SK-N-SH treated with all-trans-retinoic acid at 6 μM for 48 hours (cell line): ENCODE data around the gene DOCK7.

ENCODE experiments used
- ATAC-seq: fragments of 200-7000 bp; cut with Tn5 transposase; 3 replicates; pipeline ENCODE4 v1.9.1; 2020; ENCODE audit warnings: mild to moderate bottlenecking, moderate library complexity
- ARNTL ChIP-seq: fragments of 450-650 bp; formaldehyde crosslinking; IDR thresholded peaks from 2 replicates; pipeline ENCODE4 v1.5.0; 2020; ENCODE audit warnings: low read depth, mild to moderate bottlenecking, moderate library complexity, borderline replicate concordance
- CSDC2 ChIP-seq: fragments of 250-450 bp; sonication (Bioruptor Pico); IDR thresholded peaks from 2 replicates; pipeline ENCODE4 v1.5.0; 2020; ENCODE audit warnings: mild to moderate bottlenecking, moderate library complexity
- ESRRG ChIP-seq: fragments of 250-450 bp; sonication (Bioruptor Pico); IDR thresholded peaks from 2 replicates; pipeline ENCODE4 v1.6.1; 2021; ENCODE audit warnings: mild to moderate bottlenecking
- GLIS3 ChIP-seq: fragments of 250-450 bp; sonication (Bioruptor Pico); IDR thresholded peaks from 2 replicates; pipeline ENCODE4 v1.5.0; 2020; ENCODE audit warnings: mild to moderate bottlenecking, moderate library complexity
- ISL1 ChIP-seq: fragments of 250-450 bp; sonication (Bioruptor Pico); IDR thresholded peaks from 2 replicates; pipeline ENCODE4 v2.1.2; 2022; ENCODE audit warnings: mild to moderate bottlenecking, moderate library complexity
- OSR1 ChIP-seq: fragments of 250-450 bp; sonication (Bioruptor Pico); IDR thresholded peaks from 2 replicates; pipeline ENCODE4 v1.8.0; 2022; ENCODE audit warnings: moderate library complexity, mild to moderate bottlenecking, inconsistent platforms
- PPARA ChIP-seq: fragments of 250-450 bp; sonication (Bioruptor Pico); IDR thresholded peaks from 2 replicates; pipeline ENCODE4 v1.5.0; 2020; ENCODE audit warnings: mild to moderate bottlenecking, borderline replicate concordance
- RARB ChIP-seq: fragments of 250-450 bp; sonication (Bioruptor Pico); IDR thresholded peaks from 2 replicates; pipeline ENCODE4 v1.8.0; 2021; ENCODE audit warnings: mild to moderate bottlenecking, moderate library complexity
- SNAI2 ChIP-seq: fragments of 250-450 bp; sonication (Bioruptor Pico); IDR thresholded peaks from 2 replicates; pipeline ENCODE4 v1.5.0; 2020; ENCODE audit warnings: mild to moderate bottlenecking, moderate library complexity
- TCF4 ChIP-seq: fragments of 250-450 bp; sonication (Bioruptor Pico); IDR thresholded peaks from 2 replicates; pipeline ENCODE4 v1.8.0; 2021; ENCODE audit warnings: mild to moderate bottlenecking, moderate library complexity, borderline replicate concordance
- TOX ChIP-seq: fragments of 250-450 bp; sonication (Bioruptor Pico); IDR thresholded peaks from 2 replicates; pipeline ENCODE4 v1.8.0; 2021; ENCODE audit warnings: mild to moderate bottlenecking, moderate library complexity, borderline replicate concordance
- ZC3H10 ChIP-seq: fragments of 250-450 bp; sonication (Bioruptor Pico); IDR thresholded peaks from 2 replicates; pipeline ENCODE4 v1.5.1; 2021; ENCODE audit warnings: mild to moderate bottlenecking, moderate library complexity
- ZFP3 ChIP-seq: fragments of 250-450 bp; sonication (Bioruptor Pico); IDR thresholded peaks from 2 replicates; pipeline ENCODE4 v1.5.0; 2020; ENCODE audit warnings: mild to moderate bottlenecking, moderate library complexity
- ZFP30 ChIP-seq: fragments of 450-650 bp; formaldehyde crosslinking; IDR thresholded peaks from 2 replicates; pipeline ENCODE4 v1.5.0; 2022; ENCODE audit warnings: mild to moderate bottlenecking, moderate library complexity
- ZNF565 ChIP-seq: fragments of 450-650 bp; formaldehyde crosslinking; conservative IDR thresholded peaks from 2 replicates; pipeline ENCODE4 v1.5.0; 2020; ENCODE audit warnings: low read depth, mild to moderate bottlenecking, moderate library complexity
- TF ChIP-seq, protein P1 (sequence below): fragments of 250-450 bp; sonication (Bioruptor Pico); IDR thresholded peaks from 2 replicates; pipeline ENCODE4 v1.5.0; 2020; ENCODE audit warnings: mild to moderate bottlenecking, moderate library complexity
- TF ChIP-seq, protein P2 (sequence below): fragments of 250-450 bp; sonication (Bioruptor Pico); IDR thresholded peaks from 2 replicates; pipeline ENCODE4 v1.5.1; 2021; ENCODE audit warnings: mild to moderate bottlenecking, moderate library complexity
- TF ChIP-seq, protein P3 (sequence below): fragments of 250-450 bp; sonication (Bioruptor Pico); IDR thresholded peaks from 2 replicates; pipeline ENCODE4 v1.8.0; 2020; ENCODE audit warnings: mild to moderate bottlenecking, moderate library complexity, borderline replicate concordance
- TF ChIP-seq, protein P4 (sequence below): fragments of 250-450 bp; sonication (Bioruptor Pico); IDR thresholded peaks from 2 replicates; pipeline ENCODE4 v1.5.1; 2020; ENCODE audit warnings: low read depth, mild to moderate bottlenecking, moderate library complexity

Gene DOCK7

DNA sequence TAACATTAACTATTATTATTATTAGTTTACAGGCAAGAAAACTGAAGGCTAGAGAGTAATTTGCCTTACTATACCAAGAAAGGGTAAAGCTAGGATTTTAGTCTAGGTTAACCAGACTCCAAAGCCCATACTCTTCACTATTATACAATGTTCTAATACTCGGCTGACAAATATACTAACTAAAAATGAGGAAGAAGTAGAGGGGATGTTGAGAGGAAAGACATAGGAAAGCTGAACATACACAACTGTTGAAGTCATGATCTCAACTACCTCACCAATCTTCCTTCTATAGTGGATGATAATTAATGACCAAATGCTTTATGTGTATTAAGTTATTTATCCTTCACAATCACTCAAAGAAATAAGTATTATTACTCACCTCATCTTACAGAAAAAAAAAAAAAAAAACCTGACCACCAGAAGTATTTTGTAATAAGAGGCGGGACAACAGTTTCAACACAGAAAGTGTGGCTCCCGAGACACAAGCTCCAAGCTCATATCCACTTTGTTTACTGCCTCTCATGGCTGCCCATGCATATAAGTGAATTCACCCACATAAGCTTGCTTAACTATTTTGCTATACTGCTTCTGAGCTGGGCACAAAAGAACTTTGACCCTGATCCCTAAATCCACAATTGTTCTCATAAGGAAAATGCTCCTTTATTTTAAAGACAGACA is 173.3 kb downstream of the DOCK7 start (continued):
- TF ChIP-seq, protein P1, sequence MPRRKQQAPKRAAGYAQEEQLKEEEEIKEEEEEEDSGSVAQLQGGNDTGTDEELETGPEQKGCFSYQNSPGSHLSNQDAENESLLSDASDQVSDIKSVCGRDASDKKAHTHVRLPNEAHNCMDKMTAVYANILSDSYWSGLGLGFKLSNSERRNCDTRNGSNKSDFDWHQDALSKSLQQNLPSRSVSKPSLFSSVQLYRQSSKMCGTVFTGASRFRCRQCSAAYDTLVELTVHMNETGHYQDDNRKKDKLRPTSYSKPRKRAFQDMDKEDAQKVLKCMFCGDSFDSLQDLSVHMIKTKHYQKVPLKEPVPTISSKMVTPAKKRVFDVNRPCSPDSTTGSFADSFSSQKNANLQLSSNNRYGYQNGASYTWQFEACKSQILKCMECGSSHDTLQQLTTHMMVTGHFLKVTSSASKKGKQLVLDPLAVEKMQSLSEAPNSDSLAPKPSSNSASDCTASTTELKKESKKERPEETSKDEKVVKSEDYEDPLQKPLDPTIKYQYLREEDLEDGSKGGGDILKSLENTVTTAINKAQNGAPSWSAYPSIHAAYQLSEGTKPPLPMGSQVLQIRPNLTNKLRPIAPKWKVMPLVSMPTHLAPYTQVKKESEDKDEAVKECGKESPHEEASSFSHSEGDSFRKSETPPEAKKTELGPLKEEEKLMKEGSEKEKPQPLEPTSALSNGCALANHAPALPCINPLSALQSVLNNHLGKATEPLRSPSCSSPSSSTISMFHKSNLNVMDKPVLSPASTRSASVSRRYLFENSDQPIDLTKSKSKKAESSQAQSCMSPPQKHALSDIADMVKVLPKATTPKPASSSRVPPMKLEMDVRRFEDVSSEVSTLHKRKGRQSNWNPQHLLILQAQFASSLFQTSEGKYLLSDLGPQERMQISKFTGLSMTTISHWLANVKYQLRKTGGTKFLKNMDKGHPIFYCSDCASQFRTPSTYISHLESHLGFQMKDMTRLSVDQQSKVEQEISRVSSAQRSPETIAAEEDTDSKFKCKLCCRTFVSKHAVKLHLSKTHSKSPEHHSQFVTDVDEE, result no peak
- TF ChIP-seq, all 23 proteins: peak for 0

DNA sequence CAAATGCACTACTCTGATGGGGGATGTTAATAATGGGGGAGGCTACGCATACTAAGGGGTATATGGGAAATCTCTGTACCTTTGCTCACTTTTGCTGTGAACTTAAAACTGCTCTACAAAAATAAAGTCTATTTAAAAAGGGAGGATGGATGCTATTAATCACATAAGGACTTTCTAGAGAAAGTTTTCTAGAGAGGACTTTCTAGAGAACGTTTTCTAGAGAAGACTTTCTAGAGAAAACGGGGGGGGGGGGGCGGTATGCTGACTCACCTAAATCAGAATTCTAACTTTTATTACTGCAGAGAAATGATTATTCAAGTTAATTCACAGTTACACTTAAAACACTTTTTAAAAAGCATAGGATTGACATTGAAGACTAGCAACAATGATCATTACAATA is 175.2 kb downstream of the DOCK7 start:
- ATAC-seq, result no peak
- TF ChIP-seq PPARA (CRISPR knock-in tag) (no peak), ISL1 (CRISPR knock-in tag) (no peak), RARB (CRISPR knock-in tag) (no peak), OSR1 (CRISPR knock-in tag) (no peak), ZFP30 (CRISPR knock-in tag) (no peak), SNAI2 (CRISPR knock-in tag) (no peak), CSDC2 (CRISPR knock-in tag) (no peak), ZC3H10 (CRISPR knock-in tag) (no peak), ESRRG (CRISPR knock-in tag) (no peak), ZNF565 (no peak), ZFP3 (no peak)
- TF ChIP-seq, protein P2, sequence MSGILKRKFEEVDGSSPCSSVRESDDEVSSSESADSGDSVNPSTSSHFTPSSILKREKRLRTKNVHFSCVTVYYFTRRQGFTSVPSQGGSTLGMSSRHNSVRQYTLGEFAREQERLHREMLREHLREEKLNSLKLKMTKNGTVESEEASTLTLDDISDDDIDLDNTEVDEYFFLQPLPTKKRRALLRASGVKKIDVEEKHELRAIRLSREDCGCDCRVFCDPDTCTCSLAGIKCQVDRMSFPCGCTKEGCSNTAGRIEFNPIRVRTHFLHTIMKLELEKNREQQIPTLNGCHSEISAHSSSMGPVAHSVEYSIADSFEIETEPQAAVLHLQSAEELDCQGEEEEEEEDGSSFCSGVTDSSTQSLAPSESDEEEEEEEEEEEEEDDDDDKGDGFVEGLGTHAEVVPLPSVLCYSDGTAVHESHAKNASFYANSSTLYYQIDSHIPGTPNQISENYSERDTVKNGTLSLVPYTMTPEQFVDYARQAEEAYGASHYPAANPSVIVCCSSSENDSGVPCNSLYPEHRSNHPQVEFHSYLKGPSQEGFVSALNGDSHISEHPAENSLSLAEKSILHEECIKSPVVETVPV (CRISPR knock-in tag), result no peak
- TF ChIP-seq, protein P3, sequence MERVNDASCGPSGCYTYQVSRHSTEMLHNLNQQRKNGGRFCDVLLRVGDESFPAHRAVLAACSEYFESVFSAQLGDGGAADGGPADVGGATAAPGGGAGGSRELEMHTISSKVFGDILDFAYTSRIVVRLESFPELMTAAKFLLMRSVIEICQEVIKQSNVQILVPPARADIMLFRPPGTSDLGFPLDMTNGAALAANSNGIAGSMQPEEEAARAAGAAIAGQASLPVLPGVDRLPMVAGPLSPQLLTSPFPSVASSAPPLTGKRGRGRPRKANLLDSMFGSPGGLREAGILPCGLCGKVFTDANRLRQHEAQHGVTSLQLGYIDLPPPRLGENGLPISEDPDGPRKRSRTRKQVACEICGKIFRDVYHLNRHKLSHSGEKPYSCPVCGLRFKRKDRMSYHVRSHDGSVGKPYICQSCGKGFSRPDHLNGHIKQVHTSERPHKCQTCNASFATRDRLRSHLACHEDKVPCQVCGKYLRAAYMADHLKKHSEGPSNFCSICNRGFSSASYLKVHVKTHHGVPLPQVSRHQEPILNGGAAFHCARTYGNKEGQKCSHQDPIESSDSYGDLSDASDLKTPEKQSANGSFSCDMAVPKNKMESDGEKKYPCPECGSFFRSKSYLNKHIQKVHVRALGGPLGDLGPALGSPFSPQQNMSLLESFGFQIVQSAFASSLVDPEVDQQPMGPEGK (CRISPR knock-in tag), result no peak
- TF ChIP-seq, all 23 proteins: peak for 0

DNA sequence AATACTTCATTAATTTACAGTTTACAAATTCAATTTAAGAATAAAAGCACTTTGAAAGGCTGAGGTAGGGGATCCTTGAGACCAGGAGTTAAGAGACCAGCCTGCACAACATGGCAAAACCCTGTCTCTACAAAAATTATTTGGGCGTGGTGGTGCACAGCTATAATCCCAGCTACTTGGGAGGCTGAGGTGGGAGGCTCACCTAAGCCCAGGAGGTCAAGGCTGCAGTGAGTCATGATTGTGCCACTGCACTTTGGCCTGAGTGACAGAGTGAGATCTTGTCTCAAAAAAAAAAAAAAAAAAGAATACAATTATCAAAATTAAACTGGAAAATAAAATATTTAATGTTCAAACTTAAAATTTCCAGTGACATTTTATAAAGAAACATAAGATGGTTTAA is 179.2 kb downstream of the DOCK7 start:
- ATAC-seq, result no peak
- TF ChIP-seq ISL1 (CRISPR knock-in tag), result no peak
- no peak for TF ChIP-seq TCF4 (CRISPR knock-in tag)

DNA sequence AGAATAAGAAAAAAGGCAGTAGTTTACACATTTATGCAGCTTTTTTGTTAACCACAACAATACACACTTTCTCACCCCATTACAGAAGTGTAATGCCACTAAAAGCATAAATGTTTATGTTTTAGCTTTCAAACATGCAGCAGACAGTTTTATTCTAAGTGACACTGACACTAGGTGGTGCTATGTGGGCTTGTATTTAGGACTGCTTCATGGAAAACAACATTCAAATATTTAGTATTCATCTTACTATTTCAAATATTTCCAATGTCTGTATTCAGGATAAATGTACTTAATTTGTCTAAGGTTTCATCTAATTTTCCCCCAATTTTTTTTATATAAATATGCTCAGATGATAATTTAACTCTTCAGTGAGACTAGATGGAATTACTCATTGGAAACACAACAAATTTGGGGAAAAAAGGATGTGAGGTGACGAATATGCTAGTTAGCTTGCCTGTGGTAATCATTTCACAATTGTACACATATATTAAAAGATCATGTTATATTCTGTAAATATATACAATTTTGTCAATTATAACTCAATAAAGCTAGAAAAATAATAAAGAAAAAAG is 179.9 kb downstream of the DOCK7 start:
- no peak for TF ChIP-seq ESRRG (CRISPR knock-in tag)
- TF ChIP-seq ZFP3, result no peak
- no peak for TF ChIP-seq RARB (CRISPR knock-in tag)
- no peak for TF ChIP-seq ZC3H10 (CRISPR knock-in tag)
- TF ChIP-seq, protein P4, sequence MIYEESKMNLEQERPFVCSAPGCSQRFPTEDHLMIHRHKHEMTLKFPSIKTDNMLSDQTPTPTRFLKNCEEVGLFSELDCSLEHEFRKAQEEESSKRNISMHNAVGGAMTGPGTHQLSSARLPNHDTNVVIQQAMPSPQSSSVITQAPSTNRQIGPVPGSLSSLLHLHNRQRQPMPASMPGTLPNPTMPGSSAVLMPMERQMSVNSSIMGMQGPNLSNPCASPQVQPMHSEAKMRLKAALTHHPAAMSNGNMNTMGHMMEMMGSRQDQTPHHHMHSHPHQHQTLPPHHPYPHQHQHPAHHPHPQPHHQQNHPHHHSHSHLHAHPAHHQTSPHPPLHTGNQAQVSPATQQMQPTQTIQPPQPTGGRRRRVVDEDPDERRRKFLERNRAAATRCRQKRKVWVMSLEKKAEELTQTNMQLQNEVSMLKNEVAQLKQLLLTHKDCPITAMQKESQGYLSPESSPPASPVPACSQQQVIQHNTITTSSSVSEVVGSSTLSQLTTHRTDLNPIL (CRISPR knock-in tag), result no peak
- no peak for TF ChIP-seq ISL1 (CRISPR knock-in tag)
- TF ChIP-seq ZNF565, result no peak
- no peak for TF ChIP-seq OSR1 (CRISPR knock-in tag)
- TF ChIP-seq SNAI2 (CRISPR knock-in tag), result no peak
- TF ChIP-seq, all 23 proteins: peak for 0
- ATAC-seq, result peak; percentile 65

DNA sequence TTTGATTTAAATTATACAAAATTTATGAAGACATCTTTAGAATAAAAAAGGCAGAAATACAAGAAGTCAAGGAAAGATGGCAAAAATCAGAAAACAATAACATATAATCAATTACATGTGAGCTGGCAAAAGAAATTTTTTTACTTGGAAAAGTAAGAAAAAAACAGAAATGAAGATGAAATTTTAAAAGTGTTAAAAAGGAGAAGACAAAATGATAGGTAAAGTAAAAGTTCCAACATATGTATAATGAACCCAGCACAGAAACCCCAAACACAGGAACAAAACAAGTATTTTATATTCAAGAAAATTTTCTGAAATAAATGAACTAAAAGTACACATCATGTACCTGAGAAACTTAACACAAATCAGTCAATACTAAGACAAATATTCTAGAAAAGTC is 188.0 kb downstream of the DOCK7 start:
- TF ChIP-seq ARNTL (no peak), GLIS3 (CRISPR knock-in tag) (no peak), TOX (CRISPR knock-in tag) (no peak), RARB (CRISPR knock-in tag) (no peak)
- TF ChIP-seq, protein P2 (CRISPR knock-in tag), result no peak
- no peak for ATAC-seq
